ENCODE data around the gene DST. TPM values are rescaled to one million over a fixed set of nuclear protein-coding genes. Genes with fewer than 3 reads are reported as not detected.

DST gene
- total RNA-seq, 1 experiment from 2014 or later, result 144 TPM

DNA sequence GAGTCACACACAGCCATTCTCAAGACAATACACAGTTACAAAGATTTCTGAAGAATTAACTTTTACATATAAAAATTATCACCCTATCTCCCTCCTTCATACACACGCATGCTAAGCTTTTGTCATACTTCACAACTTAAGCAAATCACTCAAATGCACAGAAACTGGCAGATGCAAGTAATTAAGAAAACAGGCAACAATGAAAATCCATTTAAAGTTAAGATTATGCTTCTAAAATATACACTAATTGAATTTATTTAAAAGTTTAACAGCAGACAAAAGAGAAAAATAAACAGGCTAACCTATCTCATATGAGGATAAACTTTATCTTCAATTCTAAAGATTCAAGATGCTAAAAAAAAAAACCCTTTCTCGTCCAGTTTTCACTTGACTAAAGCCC, 68.4 kb downstream of the DST start:
- no peaks in the 10 kb centered on the region for H3K9me3 ChIP-seq (ENCODE audit: control insufficient read depth in 1 of 2, insufficient read depth in 1 of 2, low read depth in 1 of 2, low read length in 2 of 2)
- no peaks in the 10 kb centered on the region for H3K79me2 ChIP-seq (ENCODE audit: insufficient read depth, low read length)
- H3K4me3 ChIP-seq (replicated peaks in 1 of 2; ENCODE audit: low read depth in 1 of 2, low read length in 2 of 2), result no peak overlapping the region
- ChIA-PET POLR2A (no interaction called here), RAD21 (ENCODE audit: low non-redundant PET in 1 of 2, low total read pairs in 2 of 2, uncharacterized antibody in 2 of 2, unreplicated experiment in 2 of 2) (no interaction called here), CTCF (no interaction called here)
- TF ChIP-seq SIN3A (IDR thresholded peaks at IDR 0.05; ENCODE audit: low read depth), result no peak
- no peak for TF ChIP-seq JUND (IDR thresholded peaks at IDR 0.05)
- TF ChIP-seq SP1 (IDR thresholded peaks at IDR 0.05; ENCODE audit: low read depth), result no peak
- no peak for TF ChIP-seq CBX3 (IDR thresholded peaks at IDR 0.05; ENCODE audit: low read depth)
- no peak for TF ChIP-seq TCF7L2 (IDR thresholded peaks at IDR 0.05; ENCODE audit: borderline replicate concordance, extremely low read depth, insufficient read depth, insufficient read length)
- no peak for TF ChIP-seq ELF1 (IDR thresholded peaks at IDR 0.05; ENCODE audit: borderline replicate concordance, low read depth)
- no peak for TF ChIP-seq POLR2A (IDR thresholded peaks at IDR 0.05; ENCODE audit: borderline replicate concordance, extremely low read depth, insufficient read depth, insufficient read length)
- TF ChIP-seq, protein P1, sequence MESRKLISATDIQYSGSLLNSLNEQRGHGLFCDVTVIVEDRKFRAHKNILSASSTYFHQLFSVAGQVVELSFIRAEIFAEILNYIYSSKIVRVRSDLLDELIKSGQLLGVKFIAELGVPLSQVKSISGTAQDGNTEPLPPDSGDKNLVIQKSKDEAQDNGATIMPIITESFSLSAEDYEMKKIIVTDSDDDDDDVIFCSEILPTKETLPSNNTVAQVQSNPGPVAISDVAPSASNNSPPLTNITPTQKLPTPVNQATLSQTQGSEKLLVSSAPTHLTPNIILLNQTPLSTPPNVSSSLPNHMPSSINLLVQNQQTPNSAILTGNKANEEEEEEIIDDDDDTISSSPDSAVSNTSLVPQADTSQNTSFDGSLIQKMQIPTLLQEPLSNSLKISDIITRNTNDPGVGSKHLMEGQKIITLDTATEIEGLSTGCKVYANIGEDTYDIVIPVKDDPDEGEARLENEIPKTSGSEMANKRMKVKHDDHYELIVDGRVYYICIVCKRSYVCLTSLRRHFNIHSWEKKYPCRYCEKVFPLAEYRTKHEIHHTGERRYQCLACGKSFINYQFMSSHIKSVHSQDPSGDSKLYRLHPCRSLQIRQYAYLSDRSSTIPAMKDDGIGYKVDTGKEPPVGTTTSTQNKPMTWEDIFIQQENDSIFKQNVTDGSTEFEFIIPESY (IDR thresholded peaks at IDR 0.05; ENCODE audit: extremely low read depth, insufficient replicate concordance, low read length), result no peak
- TF ChIP-seq, protein P2, sequence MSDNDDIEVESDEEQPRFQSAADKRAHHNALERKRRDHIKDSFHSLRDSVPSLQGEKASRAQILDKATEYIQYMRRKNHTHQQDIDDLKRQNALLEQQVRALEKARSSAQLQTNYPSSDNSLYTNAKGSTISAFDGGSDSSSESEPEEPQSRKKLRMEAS (IDR thresholded peaks at IDR 0.05), result no peak
- TF ChIP-seq, protein P3, sequence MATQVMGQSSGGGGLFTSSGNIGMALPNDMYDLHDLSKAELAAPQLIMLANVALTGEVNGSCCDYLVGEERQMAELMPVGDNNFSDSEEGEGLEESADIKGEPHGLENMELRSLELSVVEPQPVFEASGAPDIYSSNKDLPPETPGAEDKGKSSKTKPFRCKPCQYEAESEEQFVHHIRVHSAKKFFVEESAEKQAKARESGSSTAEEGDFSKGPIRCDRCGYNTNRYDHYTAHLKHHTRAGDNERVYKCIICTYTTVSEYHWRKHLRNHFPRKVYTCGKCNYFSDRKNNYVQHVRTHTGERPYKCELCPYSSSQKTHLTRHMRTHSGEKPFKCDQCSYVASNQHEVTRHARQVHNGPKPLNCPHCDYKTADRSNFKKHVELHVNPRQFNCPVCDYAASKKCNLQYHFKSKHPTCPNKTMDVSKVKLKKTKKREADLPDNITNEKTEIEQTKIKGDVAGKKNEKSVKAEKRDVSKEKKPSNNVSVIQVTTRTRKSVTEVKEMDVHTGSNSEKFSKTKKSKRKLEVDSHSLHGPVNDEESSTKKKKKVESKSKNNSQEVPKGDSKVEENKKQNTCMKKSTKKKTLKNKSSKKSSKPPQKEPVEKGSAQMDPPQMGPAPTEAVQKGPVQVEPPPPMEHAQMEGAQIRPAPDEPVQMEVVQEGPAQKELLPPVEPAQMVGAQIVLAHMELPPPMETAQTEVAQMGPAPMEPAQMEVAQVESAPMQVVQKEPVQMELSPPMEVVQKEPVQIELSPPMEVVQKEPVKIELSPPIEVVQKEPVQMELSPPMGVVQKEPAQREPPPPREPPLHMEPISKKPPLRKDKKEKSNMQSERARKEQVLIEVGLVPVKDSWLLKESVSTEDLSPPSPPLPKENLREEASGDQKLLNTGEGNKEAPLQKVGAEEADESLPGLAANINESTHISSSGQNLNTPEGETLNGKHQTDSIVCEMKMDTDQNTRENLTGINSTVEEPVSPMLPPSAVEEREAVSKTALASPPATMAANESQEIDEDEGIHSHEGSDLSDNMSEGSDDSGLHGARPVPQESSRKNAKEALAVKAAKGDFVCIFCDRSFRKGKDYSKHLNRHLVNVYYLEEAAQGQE (IDR thresholded peaks at IDR 0.05; ENCODE audit: low read depth), result no peak
- intact Hi-C loops (cut with micrococcal nuclease), result loop anchor here (5.0 kb wide), 2 partner anchors 202 to 217 kb away; no protein-coding TSS in a partner anchor
- no peaks in the 10 kb centered on the region for H3K9me2 ChIP-seq (ENCODE audit: insufficient read depth)
- H4K20me1 ChIP-seq (ENCODE audit: insufficient read depth), result no peaks in the 10 kb centered on the region
- H3K4me1 ChIP-seq (ENCODE audit: control insufficient read depth in 1 of 2, insufficient read depth in 2 of 2, low read length in 2 of 2), result peaks cover 0 to 2% of the 10 kb centered on the region in 2 experiments; a peak in 1 of 4 replicates
- no peaks in the 10 kb centered on the region for H3K27me3 ChIP-seq (ENCODE audit: insufficient read depth, low read length)
- no peak overlapping the region for H3K9ac ChIP-seq (ENCODE audit: low read length)
- H3K27ac ChIP-seq (ENCODE audit: low read depth, low read length), result no peak overlapping the region
- H3K36me3 ChIP-seq (ENCODE audit: control insufficient read depth in 1 of 2, insufficient read depth in 2 of 2, low read length in 2 of 2), result peaks cover 5 to 22% of the 10 kb centered on the region in 2 experiments; a peak in 2 of 4 replicates
- ATAC-seq (no peak), DNase-seq (ENCODE audit: low read depth, low spot score) (no peak)
- H2AFZ ChIP-seq (ENCODE audit: low read depth, low read length, poor library complexity, severe bottlenecking), result no peak overlapping the region
- BruUV-seq (replicated peaks), result no TSS peak
- H3K4me2 ChIP-seq (ENCODE audit: low read length), result no peak overlapping the region
